ENCODE data around the gene MS4A6A.
"Not testable (repeated sequence)": the region's sequence is repeated elsewhere in the genome, so short reads cannot be mapped to it uniquely, and the experiment has no call there.

Gene MS4A6A

DNA sequence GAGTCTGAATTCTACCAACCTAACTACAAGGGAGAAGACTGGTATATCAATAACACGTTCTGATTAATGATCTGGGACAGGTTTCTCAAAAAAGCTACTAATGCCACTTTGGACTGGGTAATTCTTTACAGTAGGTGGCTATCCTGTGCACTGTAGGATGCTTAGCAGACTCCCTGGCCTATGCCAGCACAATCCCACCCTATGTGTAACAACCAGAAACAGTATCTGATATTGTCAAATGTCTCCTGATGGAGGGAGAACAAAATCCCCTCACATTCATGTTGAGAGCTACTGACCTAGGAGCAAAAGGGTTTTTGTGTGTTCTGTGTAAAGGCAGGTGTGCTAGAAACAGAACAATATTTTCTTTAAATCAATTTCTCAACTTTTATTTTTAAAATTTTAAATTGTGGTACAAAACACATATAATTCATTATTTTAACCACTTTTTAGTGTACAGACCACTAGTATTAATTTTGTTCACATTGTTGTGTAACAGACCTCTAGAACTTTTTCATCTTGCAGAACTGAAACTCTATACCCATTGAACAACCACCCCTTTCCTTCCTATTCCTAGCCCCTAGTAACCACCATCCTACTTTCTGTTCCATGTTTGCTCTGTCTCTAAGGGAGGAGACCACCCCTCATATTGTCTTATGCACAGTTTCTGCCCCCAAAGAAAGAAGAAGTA lies 2.1 kb upstream of the MS4A6A start:
- DNase-seq (ENCODE audit: extremely low read depth in 1 of 2, low read depth in 1 of 2) = no peak

DNA sequence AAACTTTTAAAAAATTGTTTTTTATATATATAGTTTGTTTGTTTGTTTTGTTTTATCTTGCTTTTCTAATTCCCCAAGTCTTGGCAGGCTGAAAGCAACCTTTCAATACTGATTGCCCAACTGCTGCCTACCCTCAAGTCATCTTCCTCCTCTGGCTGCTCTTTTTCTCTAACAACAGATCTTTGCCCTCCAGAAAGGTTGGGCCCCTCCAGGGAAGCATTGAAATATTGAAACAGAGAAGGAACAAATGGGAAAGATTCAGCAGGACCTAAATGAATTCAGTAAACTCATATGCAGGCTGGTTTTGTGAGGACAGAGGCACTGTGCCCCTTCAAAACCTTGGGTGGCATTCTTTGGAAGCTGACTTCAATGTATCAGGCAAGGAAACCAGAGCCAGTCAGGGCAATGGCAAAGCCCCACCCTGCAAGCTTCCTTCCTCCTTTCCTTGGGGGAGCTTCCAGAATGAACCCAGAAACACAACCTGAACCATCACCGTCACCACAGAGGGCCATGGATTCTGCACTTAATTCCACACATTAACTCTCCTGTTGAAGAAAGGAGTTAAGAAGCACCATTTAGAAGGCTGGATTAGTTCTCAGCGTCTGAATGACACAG lies 815 bp upstream of the MS4A6A start:
- no peak for DNase-seq (ENCODE audit: extremely low read depth in 1 of 2, low read depth in 1 of 2)

DNA sequence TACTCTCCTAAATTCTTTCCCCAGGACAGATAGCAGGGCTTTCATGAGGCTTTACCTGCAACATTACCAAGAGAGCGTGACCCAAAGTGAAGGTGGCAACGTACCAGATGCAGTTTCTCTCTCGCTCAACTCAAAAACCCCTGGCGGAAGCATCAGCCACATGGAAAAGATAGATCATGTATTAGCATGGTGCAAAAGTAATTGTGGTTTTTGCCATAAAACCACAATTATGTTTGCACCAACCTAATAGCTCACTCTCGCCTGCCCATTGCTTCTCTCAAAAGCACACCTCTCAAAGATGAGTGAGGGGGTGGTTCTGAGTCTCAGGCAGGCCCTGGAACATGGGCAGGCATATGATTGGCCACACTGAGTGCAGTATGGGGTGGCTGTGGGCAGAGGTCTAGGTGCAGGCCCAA lies 7.0 kb downstream of the MS4A6A start:
- DNase-seq (ENCODE audit: extremely low read depth in 1 of 2, low read depth in 1 of 2) = no peak

DNA sequence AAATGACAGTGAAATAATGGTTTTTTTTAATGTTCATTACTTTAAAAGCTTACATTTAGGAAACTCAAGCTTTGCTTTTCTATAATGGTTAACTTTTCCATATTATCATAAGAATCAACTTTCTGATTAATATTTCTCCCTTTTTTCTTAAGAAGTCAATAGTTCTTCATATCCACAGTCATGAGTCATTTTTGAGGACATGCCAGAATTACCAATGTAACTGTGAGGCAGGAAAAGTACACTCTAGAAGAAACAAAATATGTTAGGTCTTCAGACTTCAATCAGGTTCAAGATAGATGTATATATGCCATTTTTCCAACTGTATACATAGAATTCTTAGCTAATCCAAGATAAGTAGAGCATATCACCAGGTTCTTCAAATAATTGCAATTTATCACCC lies 10.9 kb downstream of the MS4A6A start:
- no peak for DNase-seq (ENCODE audit: extremely low read depth in 1 of 2, low read depth in 1 of 2)

DNA sequence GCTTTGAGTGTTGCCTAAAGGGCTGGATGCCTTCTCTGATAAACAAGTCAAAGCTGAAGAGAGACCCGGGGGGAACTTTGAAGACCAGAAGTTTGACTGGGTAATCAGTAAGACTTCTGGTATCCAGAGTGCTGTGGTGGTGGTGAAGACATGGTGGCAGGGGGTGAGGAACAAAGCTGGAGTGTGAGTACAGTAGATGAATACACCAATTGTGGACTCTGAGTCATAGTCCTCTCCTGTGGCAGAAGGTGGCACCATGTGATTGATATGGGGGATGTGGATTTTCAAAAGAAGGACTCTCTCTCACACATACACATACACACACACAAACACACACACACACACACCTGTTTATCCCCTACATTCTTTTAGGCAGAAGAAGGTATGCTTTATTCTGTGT lies 12.3 kb downstream of the MS4A6A start:
- DNase-seq (ENCODE audit: extremely low read depth in 1 of 2, low read depth in 1 of 2) = no peak

DNA sequence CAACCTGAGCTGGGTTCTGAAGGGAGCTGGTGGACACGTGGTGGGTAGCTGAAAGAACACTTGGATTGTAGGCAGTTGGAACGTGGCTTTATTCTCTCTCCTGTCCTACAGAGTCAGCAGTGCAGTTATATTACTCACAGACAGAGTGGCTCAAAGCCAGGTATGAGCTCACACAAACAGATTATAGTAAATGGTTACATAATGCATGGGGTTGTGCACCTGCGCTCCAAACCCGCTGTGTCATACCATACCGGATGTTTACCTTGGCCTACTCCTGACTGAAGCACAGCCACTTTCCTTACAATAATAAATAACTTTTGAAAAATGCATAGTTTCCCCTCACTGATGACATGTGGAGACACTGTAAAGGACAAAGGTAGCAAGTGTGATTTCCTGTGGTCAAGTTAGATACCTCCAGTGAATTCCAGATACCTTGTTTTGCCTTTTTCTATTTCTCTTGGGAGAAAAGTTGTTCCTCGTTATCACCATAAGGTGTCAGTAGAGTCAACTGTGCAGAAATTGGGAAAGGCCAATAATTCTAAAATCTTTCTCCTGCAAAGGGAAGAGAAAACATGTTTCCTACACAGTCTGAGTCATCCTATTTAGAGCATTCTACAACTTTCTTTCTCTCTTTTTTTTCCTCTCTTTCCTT lies 13.5 kb downstream of the MS4A6A start:
- no peak for DNase-seq (ENCODE audit: extremely low read depth in 1 of 2, low read depth in 1 of 2)

DNA sequence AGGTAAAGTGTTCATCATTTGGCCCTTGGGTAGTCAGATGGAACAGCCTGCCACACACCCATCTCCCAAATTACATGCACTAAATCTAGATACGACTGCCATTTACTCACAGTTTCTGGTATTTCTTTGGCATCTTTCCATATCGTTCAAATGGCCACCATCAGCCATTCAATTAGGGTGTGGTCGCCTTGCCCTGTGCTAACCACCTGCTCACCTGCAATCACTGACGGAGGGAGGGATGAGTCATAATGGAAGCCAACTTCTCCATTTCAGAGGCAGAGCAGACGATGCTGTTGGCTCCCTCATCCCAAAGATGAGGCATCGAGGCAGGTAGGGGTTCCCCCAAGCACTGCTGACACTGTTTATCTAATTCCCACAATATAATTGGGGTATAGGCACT lies 14.6 kb downstream of the MS4A6A start:
- DNase-seq (ENCODE audit: extremely low read depth in 1 of 2, low read depth in 1 of 2) = no peak

DNA sequence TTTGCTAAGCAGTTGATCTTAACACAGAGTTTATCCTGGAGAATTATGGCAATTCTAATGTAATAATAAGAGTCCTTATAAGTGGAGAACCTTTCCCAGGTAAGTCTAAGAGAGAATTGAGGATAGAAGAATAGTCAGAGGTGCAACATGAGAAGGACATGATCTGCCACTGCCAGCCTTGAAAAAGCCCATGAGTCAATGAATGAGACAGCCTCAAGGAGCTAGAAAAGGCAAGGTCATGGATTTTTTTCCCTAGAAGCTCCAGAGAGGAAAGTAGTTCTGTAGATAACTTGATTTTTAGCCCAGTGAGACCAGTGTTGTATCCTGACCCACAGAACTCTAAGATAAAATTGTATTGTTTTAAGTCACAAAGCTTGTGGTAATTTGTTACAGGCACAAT lies 16.9 kb downstream of the MS4A6A start:
- DNase-seq (ENCODE audit: extremely low read depth in 1 of 2, low read depth in 1 of 2) = no peak

DNA sequence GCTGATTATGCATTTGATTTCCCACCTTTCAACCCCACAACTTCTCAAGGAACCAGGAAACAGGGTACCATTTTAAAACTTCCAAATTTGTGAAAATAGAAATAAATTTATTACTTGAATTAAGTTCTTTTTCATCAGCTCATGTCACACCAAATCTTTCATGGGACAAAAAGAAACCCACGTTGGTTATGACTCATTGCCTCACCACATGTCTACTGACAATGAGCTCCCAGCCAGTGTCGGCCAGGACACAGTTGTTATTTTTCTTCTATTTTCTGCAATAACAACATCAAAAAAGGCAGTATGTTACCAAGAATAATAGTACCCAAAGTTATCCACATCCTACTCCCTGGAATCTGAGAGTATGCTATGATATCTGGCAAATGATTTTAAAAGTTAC lies 17.3 kb downstream of the MS4A6A start:
- DNase-seq (ENCODE audit: extremely low read depth in 1 of 2, low read depth in 1 of 2) = no peak

DNA sequence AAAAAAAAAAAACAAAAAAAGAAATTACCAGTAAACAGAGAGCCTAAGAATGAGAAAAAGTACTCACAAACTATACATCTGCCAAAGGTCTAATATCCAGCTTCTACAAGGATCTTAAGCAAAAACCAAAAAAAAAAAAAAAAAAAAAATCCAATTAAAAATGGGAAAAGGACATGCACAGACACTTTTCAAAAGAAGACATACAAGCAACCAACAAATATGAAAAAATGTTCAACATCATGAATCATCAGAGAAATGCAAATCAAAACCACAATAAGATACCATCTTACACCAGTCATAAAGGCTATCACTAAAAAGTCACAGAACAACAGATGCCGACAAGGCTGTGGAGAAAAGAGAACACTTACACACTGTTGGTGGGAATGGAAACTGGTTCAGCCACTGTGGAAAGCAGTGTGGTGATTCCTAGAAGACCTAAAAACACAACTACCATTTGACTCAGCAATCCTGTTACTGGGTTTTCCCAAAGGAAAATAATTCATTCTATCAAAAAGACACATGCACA lies 18.3 kb downstream of the MS4A6A start:
- DNase-seq (ENCODE audit: extremely low read depth in 1 of 2, low read depth in 1 of 2) = no peak

DNA sequence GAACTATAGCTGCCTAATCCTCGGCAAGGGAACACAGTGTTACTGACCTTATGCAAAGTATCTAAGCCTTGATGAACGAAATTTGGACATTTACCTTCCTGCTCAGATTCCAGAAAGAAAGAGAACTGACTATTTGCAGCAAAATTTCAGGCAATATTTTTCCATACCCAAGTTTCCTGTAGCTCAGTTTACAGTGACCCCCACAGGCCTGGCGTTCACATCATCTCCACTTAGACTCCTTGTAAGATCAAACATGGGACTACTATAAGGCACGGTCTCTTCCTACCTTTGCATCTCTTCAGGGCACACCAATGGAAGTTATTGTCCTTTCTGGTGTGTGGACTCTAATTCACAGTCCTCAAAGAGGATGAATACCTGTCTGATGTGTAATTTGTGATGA lies 21.1 kb downstream of the MS4A6A start:
- DNase-seq (ENCODE audit: extremely low read depth in 1 of 2, low read depth in 1 of 2) = no peak

DNA sequence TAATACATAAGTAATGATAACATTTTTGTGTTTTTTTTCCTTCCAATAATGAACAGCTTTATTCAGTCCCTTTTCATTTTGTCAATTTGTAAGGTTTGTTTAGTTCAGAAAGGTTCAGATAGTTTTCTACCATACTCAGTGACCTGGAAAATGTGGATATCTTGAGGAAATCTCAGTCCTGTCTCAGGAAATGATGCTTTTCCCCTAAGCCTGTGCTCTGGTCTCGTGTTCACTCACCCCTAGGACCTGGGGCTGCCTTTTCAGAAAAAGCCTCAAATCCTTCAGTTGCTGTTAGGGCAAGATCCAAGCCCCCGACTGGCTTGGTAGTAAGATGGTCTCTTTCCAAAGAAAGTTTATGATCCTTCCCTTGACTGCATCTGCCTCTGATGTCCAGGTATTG lies 21.8 kb downstream of the MS4A6A start:
- DNase-seq (ENCODE audit: extremely low read depth in 1 of 2, low read depth in 1 of 2) = no peak

DNA sequence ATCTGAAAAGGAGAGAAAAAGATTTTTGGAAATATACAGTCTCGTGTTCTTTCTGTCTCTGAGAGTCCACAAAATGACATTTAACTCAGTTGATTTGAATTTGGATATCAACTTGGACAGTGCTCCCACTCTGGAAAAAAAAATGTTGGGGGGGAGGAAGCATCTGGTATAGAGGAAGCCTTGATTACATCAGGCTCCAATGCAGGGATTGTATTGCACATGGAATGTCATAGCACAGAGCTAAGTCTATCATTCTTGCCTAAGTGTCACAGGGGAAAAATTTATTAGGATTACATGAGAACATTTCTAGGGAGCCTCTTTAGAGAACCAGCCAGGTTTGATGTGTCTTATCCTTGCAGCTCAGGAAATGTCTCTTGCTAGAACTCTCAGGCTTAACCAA lies 23.0 kb downstream of the MS4A6A start:
- DNase-seq (ENCODE audit: extremely low read depth in 1 of 2, low read depth in 1 of 2) = no peak

DNA sequence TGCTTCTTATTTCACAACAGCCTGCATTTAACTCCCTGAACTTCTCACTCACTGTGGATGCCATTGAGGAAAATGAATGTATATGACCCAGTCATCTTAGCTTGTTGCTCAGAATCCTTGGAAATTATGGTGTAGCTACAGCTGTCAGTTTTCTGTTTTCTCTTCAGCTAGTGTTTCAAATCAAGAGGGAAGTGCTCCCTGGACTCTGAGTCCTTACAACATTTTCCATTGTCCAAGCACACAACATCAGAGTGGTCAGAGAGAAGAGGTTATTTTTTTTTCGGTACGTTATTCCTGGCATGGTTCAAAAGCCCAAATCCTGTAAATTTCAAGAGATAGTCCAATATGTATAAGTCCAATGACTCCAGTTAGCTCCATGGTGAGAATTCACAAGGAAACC lies 23.6 kb downstream of the MS4A6A start:
- no peak for DNase-seq (ENCODE audit: extremely low read depth in 1 of 2, low read depth in 1 of 2)

DNA sequence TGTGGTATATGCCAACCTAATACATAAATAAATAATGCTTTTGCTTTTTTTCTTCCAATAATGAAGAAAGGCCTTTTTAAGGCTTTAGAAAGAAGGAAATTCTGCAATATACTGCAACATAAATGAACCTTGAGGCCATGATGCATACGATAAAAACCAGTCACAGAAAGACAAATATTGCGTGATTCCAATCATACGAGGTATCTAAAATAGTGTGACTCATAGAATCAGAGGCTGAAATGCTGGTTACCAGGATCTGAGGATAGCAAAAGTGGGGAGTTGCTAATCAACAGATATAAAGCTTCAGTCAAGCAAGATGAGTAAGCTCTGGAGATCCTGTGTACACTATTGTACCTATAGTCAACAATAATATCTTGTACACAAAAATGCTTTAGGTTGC lies 24.2 kb downstream of the MS4A6A start:
- DNase-seq (ENCODE audit: extremely low read depth in 1 of 2, low read depth in 1 of 2) = no peak

DNA sequence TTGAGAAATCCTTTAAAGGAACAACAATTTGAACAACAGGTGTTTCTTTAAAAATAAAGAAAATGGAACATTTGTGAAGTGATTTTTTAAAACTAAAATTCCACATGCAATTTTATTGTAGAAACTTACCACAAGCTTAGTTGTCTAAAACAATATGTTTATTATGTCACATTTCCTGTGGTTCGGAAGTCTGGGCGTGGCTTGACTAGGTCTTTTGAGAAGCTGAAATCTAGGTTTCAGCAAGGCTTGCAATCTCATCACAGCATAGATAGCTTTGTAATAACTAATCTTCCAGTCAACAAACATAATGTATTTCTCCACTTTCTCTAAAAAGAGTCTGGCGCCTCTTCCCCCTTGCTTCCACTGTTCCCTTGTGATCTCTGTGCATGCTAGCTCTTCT lies 27.0 kb downstream of the MS4A6A start:
- DNase-seq (ENCODE audit: extremely low read depth in 1 of 2, low read depth in 1 of 2) = no peak

DNA sequence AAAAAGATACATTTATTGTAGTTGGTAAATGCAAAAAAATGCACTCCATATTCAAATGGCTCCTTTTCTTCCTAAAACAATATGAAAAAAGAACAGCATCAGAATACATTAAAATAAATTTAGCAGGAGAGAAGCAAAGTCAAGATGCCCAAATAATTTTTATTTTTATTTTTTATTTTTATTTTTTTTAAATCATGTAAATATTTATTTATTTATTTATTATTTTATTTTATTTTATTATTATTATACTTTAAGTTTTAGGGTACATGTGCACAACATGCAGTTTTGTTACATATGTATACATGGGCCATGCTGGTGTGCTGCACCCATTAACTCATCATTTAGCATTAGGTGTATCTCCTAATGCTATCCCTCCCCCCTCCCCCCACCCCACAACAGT lies 30.2 kb downstream of the MS4A6A start:
- not testable (repeated sequence) for DNase-seq (ENCODE audit: extremely low read depth in 1 of 2, low read depth in 1 of 2)

DNA sequence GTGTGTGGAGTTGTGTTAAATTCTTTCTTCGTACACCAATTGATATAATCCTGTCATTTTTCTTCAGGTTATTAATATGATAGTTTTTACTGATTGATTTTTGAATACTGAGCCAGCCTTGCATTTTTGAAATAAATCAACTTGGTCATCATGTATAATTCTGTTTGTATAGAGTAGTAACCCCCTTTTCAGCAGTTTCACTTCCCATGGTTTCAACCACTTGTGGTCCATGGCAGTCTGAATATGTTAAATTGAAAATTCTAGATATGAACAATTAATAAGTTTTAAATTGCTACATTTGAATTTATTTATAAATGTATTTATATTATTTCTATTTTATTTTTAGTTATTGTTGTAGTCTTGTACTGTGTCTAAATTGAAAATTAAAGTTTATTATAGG lies 32.6 kb downstream of the MS4A6A start:
- no peak for DNase-seq (ENCODE audit: extremely low read depth in 1 of 2, low read depth in 1 of 2)

DNA sequence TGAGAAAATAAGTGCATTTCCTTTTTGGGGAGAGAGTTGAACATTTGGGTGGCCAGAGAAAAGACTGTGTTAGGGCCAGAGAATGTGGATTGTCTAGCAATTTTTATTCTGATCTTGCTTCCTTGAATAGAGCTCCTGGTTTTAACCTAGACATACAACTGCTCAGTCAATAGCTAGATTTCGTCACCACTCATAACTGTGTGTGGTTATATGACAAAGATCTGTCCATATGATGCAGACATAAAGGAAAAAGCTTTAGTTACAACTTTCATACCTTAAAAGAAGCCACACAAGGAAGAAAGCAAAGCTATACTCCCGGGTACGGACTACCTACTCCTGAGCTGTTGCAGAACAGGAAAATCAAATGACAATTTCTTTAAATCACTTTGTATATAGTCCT lies 37.2 kb downstream of the MS4A6A start:
- no peak for DNase-seq (ENCODE audit: extremely low read depth in 1 of 2, low read depth in 1 of 2)

DNA sequence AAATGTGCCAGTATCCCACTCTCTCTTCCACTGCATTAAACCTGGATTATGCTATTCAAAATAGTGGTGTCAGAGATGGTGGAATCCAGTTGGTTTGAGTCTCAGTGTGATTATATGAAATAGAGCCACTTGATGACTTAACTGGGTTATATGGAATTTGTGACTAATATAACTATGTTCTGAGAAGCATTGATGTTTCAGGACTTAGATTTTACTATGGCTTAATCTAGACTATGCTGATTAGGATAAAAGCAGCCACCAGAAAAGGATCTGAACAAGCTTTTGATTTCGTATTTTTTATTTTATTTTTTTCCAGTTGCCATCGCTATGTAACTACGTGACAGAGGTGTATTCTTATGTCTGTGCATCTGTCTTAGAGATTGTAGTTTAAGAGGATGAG lies 39.1 kb downstream of the MS4A6A start:
- no peak for DNase-seq (ENCODE audit: extremely low read depth in 1 of 2, low read depth in 1 of 2)

DNA sequence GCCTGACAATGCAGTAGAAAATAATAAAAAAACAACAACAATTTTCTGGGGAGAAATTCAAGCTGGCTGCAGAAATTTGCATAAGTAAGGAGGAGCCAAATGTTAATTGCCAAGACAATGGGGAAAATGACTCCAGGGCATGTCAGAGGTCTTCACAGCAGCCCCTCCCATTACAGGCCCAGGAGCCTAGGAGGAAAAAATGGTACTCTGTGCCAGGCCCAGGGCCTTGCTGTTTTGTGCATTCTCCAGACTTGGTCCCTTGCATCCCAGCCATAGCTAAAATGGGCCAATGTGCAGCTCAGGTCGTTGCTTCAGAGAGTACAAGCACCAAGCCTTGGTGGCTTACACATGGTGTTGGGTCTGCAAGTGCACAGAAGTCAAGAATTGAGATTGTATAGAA lies 49.0 kb downstream of the MS4A6A start:
- DNase-seq (ENCODE audit: extremely low read depth in 1 of 2, low read depth in 1 of 2) = no peak

DNA sequence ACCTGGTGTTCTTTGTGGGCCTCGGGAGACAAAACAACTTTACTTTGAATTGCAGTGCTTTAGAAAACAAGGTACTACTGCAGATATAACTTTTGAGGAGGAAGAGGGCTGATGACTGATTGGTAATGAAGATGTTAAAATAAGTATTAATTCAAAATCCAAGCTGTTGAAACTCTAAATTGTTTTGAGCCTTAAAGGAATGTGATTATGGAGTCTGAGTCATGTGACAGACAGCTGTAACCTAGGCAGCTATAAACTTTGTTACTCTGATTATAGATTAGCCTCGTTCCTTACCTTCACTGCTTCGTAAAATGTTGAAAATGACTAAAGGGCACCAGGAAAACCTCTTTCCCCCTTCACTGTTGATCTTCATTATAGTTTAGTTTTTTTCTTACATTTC lies 51.0 kb downstream of the MS4A6A start:
- DNase-seq (ENCODE audit: extremely low read depth in 1 of 2, low read depth in 1 of 2) = no peak
